Measurements from ENCODE around the gene ISLR2.
"Not testable (repeated sequence)": the region's sequence is repeated elsewhere in the genome, so short reads cannot be mapped to it uniquely, and the experiment has no call there.

ISLR2 gene, protein sequence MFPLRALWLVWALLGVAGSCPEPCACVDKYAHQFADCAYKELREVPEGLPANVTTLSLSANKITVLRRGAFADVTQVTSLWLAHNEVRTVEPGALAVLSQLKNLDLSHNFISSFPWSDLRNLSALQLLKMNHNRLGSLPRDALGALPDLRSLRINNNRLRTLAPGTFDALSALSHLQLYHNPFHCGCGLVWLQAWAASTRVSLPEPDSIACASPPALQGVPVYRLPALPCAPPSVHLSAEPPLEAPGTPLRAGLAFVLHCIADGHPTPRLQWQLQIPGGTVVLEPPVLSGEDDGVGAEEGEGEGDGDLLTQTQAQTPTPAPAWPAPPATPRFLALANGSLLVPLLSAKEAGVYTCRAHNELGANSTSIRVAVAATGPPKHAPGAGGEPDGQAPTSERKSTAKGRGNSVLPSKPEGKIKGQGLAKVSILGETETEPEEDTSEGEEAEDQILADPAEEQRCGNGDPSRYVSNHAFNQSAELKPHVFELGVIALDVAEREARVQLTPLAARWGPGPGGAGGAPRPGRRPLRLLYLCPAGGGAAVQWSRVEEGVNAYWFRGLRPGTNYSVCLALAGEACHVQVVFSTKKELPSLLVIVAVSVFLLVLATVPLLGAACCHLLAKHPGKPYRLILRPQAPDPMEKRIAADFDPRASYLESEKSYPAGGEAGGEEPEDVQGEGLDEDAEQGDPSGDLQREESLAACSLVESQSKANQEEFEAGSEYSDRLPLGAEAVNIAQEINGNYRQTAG

DNA sequence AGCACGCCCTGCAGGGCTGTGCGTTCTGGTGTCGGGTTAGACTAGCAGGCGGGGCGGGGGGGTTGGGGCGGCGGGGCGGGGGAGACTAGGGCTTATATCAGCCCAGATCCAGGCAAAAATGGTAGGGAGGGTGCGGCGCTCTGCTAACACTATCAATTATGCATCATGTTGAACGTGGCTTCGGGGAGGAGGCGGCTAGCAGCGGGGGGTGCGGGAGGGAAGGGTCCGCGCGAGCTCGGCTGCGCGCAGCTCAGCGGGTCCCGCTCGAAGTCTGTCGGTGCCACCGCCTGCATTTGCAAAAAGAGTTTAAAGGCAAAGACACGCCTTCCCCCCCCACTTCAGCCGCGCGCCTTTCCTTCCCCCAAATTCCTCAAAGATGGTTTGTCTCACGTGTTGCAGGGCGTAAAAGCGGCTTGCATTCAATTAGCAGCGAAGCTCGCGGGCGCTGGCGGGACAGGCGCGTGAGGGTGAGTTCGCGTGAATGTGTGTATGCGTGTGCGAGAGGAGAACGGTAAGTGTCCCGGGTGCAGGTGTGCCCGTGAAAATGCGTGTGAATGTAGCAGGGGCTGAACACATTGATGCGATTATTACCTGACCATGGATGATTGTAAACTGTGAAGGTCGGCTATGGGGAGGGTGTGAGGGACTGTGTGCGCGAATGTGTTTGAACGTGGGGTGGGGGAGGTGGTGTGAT, at the start of gene ISLR2:
ISLR2 (plus strand) TSS at position 432 of the 694 bp plus-strand sequence. CDS start 2,169 bp downstream, outside the sequence.
- no peak for DNase-seq (ENCODE audit: low read depth, low spot score)

DNA sequence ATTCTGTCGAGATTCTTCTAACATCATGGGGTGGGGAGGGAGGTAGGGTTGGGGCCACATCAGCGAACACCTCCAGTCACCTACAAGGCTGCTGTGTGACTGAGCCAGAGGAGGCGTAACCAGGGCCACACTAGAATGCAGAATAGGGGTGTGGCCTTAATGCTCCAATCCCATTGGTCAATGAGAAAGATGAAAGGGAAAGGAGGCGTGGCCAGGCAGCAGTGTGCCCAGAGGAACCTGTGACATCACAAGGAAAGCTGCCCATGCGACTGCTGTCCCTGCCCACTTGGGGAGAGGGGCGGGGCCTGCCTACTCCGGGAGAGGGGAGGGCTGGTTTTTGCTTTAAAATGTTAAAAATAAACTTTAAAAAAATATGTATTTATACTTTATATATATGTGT, 47.9 kb upstream of the ISLR2 start, which contains the start of gene GOLGA6A:
GOLGA6A (minus strand) TSS at position 101 of the 400 bp plus-strand sequence; CDS start at position 60, 41 bp downstream.
- not testable (repeated sequence) for DNase-seq (ENCODE audit: low read depth, low spot score)

DNA sequence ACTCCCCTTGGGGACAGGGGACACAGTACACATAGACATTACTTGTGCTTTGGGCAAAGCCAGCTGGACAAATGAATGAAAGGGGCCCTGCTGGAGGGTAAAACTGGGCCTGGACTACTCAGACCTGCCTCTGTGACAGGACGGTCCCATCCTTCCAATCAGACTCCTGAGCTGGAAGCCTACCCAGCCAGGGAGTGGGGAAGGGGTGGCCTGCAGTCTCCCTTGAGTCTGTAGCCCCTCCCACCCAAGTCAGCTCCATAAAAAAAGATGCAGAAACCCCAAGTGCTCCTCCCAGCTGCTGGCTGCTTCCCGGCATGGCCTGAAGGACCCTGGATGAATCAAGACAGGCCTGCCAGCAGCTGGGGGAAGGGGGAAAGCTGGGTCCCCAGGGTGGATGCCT, 35.8 kb upstream of the ISLR2 start:
- not testable (repeated sequence) for DNase-seq (ENCODE audit: low read depth, low spot score)

DNA sequence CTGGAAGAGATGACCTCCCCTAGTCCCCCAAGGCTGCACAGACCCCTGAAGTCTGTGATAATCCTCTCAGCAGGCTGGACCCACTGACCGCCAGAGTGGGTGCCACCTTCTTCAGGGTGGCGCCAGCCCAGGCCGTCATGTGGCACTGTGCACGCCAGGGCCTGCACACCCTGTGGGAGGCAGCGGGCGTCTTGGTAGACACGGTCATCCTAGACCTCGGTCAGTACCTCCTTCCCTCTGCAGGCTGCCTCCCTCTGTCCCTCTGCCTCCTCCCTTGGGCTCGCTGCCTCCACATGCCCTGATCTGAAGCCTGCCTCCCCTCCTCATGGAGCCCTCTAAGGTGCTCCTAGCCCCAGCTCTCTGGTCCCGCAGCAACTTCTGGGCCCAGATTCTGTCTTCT, 34.8 kb upstream of the ISLR2 start:
- DNase-seq (ENCODE audit: low read depth, low spot score) = not testable (repeated sequence)

DNA sequence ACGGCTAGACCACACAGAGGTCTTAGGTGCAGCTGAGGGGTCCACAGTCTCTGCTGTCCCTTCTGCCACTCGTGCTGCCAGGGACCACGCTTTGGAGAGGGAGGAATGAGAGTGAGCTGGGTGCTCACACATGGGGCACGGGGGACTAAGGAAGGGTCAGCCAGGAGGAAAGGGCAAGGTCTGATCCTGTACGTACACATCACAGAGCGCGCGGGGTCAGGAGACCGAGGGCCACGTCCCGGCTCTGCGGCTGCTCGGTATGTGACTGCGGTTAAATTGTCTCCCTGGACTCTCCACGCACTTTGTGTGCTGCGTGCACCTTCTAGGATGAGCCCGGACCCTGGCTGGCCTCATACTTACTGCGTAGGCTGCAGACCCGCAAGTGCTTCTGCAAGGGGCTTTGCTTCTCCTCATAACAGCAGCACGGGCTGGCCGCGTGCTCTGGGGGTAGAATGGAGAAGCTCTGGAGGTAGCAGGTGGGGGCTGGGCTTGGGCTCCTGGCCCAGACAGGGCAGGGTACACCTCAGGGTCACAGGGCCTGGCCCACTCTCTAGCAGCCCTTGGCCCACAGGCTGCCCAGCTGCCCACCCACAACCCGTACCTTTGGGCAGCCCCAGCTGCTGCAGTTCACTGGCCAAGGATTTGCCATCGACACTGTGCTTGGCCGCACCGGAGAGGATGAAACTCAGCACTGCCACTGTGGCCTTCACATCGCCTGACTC, 33.5 kb upstream of the ISLR2 start:
- not testable (repeated sequence) for DNase-seq (ENCODE audit: low read depth, low spot score)

DNA sequence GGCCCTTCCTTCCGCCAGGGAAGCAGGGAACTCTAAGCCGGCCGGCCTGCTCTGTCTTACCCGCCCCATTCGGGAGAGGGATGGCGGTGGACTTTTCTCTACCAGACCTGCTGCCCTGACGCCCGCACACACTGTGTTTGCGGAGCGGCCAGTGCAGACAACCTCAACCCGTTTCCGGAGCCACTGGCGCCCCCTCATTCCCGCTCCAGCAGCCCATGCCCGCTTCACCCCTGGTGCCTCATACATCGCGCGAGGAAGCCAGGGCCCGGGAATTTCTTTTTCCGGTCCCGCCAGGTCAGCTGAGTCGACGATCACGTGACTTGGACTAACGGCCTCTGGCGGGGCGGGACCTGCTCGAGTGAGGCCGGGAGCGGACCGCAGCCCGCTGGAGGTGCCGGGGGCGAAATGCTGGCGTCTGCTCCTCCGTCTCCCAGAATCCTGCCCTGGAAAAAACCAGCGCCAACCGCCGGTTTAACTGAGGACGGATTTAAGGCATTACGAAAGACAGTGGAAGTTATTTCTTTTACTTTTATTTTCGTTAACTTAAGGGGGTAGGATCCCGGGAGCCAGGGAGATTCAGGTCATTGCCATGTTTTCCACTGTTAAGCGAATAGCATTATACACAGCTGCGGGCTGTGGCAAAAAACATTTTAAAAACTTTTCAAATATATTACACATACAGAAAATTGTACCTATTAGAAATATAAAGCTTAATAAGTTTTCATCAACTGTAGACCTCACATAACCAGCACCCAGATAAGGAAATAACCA, 30.2 kb upstream of the ISLR2 start:
- peak; percentile 76 for DNase-seq (ENCODE audit: low read depth, low spot score)

DNA sequence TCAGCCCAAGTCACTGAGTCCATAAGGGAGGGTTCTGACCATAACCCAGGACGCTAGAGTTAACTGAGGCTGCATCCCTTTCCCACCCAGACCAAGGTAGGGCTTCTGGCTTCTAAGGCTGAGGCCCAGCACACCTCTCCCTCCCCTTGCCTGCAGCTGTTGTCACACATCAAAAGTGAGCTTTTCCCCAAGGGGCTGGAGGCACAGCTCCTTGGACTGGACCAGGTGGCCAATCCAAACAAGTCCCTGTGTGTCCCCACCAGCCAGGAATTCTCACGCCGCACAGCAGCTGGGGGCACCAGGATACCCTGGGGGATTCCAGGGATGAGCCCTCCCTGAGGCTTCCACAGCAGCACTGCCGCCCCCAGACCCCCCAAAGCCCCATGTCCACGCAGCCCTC, 22.3 kb upstream of the ISLR2 start:
- no peak for DNase-seq (ENCODE audit: low read depth, low spot score)

DNA sequence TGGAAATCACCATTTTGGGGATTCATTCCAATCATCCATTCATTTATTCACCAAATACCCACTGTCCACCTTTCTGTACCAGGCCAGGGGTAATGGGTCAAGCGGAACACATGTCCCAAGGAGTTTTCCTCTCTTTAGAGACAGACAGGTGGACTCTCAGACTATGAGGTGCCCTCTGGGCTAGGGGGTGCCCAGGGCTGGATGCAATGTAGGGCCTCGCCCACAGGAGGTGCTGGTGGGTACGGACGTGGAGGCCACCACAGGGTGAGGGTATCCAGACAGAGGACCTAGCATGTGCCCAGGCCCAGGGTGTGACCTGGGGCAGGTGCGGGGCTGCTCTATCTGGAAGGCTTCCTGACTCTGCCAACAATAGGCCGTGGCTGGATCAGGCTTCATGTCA, 21.8 kb upstream of the ISLR2 start:
- not testable (repeated sequence) for DNase-seq (ENCODE audit: low read depth, low spot score)

DNA sequence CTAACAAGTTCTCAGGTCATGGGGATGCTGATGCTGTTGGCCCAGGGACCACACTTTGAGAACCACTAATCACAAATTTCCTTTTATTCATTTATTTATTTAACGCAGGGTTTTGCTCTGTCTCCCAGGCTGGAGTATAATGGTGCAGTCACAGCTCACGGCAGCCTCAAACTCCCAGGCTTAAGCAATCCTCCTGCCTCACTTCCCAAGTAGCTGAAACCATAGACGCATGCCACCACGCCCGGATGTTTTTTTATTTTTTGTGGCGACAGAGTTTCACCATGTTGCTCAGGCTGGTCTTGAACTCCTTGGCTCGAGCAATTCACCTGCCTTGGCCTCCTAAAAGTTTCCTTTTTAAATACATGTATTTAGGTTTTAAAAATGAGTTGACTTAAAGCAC, 20.7 kb upstream of the ISLR2 start:
- no peak for DNase-seq (ENCODE audit: low read depth, low spot score)

DNA sequence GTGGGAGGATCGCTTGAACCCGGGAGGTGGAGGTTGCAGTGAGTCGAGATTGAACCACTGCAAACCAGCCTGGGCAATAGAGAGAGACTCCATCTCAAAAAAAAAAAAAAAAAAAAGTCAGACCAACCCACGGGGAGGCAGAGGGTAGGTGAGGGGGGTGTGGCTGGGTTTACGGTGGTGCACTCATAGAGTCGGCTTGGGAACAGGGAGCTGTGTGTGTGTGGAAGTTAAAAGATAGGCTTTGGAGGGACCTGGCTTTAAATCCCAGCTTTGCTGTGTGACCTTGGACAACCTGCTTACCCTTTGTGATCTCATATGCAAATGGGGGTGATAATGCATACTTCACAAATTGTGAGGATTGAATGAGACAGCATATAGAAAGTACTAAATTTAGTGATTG, 10.0 kb upstream of the ISLR2 start:
- DNase-seq (ENCODE audit: low read depth, low spot score) = no peak

DNA sequence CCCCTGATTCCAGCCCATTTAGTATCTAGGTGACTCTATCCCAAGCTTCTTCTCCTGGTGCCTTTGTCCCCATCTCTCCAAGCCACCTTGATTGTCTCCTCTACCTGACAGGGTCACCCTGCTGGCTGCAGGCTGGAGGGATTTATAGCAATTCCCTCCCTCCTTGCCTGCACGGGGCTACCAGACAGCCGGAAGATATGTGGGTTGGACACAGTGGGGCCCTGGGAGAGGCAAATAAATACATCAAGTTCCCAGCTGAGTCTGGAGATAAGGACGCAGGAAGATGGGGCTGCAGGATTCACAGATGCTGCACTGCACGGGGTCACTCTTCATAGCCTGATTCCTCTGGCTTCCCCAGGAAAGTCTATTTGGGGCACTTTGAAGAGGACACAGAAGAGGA, 9.3 kb upstream of the ISLR2 start:
- no peak for DNase-seq (ENCODE audit: low read depth, low spot score)

DNA sequence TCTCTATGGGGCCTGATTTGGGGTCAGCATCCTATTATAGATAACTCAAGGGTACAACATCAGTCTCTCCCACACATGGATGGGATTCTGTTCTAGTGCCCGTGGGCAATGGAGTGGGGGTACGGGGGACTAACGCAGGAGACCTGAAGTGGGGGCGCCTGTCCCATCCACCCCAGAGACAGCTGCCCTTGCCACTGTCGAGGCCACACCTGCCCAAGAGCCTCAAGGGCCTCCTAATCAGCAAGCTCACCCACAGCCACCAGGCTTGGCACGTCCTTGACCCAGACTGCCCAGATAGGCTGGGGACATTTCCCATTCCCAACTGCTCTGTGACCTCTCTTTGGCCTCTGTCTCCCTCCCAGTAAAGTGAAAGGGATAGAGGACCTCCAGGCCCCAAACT, 8.5 kb upstream of the ISLR2 start:
- DNase-seq (ENCODE audit: low read depth, low spot score) = no peak

DNA sequence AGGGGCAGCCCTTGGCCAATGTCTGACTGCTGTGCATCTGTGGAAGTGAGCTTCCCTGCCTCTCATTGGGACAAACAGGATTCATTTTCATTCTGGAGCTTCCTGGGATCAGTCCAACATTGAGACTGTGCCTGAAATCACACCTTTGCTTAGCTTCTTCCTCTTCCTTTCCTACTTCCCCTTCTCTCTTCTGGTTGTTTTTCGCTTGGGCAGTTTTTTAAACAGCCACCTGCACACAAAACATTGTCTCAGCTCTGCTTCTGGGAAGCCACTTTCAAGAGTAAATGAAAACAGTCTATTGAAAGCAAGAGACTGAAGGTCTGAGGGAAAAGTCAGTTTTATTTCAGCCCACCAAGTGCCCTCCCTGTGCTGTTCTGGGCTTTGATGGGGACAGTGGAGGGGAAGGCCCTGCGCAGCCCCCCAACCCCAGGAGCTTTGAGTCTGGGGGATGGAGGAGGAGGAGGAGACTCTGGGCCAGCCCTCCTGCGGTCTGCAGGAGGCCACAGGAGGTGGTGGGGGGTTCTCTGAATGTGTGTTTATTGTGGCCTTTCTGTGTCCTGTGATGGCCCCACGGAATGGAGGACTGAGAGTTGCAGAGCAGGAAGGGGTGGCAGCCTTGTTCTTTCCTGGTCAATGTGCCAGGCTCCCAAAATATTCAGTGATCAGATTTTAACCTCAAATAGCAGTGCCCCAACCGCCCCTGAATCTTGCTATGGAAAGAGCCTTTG, 7.8 kb upstream of the ISLR2 start:
- no peak for DNase-seq (ENCODE audit: low read depth, low spot score)

DNA sequence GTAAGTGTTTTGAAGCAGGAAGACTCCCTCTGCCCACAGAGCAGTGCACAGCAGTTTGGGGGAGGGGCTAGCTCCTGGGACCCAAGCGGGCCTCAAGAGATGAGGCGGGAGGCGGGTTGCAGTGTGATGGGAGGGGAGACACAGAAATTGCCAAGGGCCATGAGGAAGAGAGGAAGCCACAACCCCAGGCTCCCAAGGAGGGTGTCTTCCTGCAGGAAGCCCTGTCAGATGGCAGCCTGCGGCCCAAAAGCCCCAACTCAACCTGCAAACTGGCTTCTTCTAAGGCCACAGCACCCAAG, 7.3 kb upstream of the ISLR2 start:
- DNase-seq (ENCODE audit: low read depth, low spot score) = no peak

DNA sequence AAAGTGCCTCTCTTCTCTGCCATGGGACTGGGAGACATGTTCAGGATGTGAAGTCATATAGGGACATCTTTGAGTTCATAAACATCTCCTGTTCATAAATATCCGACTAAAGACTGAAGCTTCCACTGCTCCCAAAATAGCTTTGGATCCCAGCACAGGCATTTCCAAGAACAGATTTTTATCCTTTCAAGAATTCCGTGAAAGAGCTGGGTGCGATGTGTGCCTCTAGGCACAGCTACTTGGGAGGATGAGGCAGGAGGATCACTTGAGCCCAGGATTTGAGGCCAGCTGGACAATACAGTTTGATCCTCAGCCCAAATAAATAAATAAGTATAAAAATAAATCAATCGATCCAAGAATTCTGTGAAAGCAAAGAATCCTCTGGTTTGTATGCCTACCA, 6.7 kb upstream of the ISLR2 start:
- no peak for DNase-seq (ENCODE audit: low read depth, low spot score)

DNA sequence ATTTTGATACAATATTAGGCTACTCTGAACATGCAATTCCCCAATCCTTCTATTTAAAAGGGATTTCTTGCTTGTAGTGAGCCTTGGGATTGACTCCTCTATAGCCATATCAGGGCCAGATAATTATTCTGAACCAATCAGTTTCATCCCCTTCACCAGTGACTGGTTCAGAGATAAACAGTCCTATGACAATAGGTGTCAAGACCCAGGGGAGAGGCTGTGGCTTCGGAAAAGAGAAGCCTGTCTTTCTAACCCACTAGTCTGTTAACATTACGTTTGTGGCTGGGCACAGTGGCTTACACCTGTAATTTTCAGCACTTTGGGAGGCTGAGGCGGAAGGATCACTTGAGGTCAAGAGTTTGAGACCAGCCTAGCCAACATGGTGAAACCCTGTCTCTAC, 6.2 kb upstream of the ISLR2 start:
- no peak for DNase-seq (ENCODE audit: low read depth, low spot score)

DNA sequence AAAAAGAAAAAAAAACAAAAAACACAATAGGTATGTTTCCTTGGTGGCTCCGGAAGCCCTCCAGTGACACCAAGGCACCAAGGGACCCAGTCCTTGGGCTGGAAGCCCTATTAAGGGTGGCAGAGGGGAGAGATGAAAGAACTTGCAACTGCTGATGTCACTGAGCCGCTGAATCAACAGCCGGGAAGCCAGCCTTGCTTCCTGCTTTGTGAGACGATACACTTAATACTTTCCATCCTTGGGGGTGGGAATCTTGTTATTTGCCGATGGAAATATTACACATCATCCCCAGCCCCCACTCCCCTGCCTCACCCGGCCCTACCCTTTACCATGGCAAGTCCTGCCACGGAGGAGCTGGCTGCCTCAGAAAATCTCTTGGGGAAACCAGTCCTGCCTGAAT, 5.6 kb upstream of the ISLR2 start:
- no peak for DNase-seq (ENCODE audit: low read depth, low spot score)

DNA sequence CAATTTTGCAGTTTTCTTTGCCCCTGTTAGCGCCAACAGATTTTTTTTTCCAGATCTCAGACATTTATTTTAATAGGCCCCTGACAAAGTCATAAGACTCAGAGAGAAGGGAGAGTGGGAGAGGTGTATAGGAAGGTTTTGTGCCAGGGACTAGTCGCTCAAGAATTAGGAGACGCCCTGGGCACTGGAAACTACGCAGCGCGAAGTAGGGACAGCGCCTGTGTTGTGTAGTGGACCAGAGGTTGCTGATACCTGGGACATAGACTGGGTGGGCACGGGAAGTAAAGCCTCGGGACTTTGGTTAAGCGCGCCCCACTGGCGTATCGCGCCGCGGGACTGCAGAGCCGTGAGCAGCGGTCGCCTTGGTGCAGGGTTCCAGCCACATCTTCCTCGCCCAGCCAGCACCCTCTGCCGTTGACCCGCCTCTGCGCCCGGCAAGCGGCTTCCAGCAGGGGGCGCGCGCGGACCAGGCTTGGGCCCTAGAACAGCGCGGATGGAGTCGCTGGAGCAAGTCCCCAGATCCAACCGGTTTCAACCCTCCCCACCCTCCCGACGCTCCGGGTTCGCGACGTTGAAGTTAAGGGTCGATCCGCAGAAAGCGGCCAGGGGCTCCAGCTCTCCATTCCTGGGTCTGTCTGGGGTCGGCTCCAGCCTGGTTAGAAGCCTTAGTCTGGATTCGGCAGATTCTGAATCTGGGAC, 3.0 kb upstream of the ISLR2 start:
- DNase-seq (ENCODE audit: low read depth, low spot score) = peak; percentile 49

DNA sequence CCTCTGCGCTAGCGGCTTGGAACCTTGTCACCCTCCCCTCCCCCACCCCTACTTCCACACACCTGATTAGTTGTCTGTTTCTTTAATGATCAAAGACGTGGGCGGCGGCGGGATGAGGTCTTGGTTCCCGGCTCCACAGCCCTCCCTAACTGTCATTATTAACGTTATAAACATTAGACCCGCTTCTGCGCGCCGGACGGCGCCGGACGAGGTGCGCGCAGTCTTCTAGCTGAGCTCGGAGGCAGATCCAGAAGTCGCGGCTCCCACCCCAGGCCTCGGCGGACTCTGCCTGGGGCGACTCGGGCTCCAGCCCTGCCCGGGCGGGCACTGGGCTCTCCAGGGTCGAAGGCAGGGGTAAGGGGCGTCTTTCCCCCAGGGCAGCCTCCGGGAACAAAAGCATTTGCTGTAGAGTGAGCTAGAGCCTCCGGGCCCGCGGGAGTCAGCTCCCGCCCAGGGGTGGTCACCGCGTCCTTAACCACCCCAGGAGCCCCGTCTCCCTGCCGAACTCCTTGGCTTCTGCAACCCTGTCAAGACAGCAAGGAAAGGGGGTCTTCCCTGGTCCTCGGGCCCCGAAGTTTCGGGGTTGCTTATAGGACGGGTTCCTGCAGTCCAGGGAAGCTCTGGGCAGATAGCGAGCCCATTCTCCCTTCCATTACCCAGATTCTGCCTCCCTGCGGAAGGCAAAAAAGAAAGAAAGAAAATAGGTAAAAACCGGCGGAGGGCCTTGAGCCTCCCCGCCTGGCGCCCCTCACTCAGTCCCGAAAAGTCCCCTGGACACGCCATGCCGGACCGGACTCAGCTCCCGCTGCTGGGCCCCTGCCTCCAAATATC, 2.2 kb upstream of the ISLR2 start:
- DNase-seq (ENCODE audit: low read depth, low spot score) = no peak

Data from brain pericyte (primary cell).